ENCODE data around the gene GMEB2.
"Not testable (repeated sequence)": the region's sequence is repeated elsewhere in the genome, so short reads cannot be mapped to it uniquely, and the experiment has no call there.

GMEB2 gene

DNA sequence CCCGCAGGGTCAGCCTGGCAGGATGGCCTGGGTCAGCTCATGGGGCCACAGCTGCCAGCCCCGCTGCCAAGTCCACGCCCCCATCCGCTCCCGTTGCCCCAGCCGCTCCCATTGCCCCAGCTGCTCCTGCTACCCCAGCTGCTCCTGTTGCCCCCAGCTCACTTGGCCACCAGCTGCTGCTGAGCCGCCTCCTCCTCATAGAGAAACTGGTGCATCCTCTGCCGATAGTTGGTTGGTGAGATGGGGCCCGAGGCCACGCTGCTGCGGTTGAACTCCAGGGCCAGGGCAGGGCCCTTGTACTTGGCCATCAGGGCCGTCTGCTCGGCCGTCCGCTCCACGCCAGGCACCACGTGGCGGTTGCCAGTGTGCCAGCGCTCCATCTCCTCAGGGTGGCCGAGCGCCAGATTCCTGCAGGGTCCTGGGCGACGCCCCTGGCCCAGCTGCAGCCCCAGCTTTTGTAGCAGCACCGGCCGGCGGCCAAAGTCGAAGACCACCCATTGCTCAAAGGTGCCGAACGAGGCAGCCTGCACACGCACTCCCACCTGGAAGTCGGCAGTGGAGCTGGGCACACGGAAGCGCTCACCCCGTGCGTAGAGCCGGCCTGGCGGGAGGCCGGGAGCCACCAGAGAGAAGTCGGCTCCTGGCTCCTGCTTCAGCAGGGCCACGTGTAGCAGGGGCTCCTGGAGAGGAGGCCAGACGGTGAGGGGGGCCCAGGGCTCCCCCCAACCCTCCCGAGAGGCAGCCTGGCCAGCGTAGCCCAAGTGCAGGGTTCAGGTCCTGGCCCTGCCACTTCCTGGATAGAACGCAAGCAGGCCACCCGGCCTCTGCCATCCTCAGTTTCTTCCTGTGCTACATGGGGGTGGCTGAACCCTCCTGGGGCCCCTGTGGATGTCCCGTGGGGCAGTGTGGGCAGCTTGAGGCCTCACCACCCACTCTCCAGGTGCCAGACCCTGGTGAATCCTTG, 57.6 kb downstream of the GMEB2 start:
- no peak for DNase-seq

DNA sequence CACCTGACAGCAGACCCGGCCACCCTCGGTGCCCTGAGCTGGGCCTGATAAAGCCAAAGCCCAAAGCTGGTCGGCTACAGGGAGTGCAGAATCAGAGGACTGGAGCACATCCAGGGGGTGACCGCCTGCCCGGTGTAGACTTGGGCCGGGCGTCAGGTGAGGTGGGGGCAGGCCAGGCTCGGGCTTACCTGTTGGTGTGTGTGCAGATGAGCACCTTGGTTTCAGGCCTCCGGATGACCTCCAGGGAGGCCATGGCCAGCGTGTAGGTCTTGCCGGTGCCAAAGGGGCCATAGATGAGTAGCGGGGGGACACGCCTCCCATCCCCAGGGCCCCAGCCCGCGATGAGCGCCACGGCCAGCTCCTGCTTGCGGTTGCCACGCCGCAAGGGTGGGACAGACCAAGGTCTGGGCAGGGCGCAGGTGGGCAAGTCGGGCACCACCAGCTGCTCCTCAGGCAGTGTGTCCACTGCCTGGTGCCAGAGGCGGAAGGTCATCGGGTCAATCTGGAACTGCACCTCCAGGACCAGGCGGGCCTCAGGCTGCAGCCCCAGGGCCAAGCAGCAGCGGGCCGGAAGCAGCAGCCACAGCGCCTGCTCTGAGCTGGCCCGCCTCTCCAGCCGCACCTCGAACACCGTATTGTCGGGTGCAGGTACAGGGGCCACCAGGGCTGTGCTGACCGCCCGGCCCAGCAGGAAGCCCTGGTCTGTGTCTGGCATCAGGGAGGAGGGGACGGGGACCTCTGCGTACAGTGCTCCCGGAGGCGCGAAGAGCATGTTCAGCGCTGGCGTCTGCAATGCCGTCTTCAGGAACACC, 58.5 kb downstream of the GMEB2 start:
- DNase-seq = no peak

DNA sequence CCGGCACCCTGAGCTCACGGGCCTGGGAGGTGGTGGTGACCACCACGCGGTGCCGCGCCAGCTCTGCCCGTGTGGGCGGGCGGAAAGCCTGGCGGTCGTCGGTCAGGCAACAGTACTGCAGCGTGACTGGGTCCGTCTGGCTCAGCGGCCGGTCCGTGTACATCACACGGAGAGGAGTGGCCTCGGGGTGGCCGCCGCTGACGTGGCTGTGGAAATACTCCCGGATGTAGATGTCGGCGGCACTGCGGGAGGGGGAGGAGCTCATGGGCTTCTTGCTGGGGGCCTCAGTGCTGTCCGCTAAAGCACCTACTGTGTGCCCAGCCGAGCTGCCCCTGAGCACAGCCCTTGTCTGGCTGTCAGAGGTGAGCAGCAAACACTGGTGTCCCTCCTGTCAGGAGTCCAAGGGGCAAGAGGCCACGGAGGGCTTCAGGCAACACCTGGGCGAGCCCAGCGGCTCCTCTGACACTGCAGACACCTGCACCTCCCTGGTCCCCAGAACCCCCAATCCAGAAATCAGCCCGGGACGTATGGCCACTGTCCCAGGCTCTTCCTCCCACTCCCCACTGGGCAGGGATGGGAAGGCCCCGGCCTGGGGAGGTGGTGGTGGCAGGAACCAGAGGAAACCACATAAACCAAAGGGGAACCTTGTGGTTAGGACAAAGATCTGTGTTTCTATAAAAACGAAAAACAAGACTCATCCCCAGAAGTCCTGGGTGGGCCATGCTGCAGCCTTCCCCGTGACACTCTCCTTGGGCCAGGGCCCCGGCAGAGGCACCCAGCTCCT, 59.3 kb downstream of the GMEB2 start:
- no peak for DNase-seq

DNA sequence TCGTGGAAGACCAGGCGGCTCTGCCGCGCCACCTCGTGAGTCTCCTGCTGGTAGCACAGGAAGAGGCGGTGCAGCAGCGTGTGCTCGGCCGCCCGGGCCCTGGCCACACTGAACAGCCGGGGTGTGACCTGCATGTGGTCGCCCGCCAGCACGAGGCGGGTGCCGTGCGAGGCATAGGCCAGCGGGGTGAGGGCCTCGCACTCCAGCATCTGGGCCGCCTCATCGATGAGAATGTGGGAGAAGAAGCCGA, 59.8 kb downstream of the GMEB2 start:
- no peak for DNase-seq

DNA sequence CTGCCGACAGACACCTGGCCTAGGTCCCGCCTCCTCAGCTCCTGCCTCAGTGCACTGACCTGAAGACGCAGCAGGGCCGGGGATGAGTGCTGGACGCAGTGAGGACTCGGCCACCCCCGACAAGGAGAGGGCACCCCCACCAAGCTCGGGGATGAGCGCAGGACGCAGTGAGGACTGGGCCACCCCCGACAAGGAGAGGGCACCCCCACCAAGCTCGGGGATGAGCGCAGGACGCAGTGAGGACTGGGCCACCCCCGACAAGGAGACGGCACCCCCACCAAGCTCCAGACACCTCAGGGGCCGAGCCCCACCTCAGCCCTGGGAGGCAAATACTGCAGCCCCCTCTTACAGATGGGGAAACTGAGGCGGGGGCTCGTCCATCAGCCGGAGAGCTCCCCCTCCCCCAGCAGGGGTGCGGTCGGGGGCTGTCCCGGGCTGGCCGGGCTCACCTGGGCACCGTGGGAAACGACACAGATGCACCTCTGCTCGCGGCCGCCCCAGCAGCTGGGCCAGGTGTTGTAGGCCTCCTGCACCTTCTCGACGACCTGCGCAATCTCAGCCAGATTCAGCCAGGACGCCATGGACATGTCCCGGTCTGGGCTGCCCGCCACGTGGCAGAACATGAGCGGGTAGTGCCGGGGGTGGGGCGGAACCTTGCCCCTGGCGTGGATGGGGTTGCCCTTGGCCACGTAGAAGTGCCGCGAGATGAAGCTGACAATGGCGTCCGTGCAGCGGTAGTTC, 60.3 kb downstream of the GMEB2 start:
- DNase-seq = no peak

DNA sequence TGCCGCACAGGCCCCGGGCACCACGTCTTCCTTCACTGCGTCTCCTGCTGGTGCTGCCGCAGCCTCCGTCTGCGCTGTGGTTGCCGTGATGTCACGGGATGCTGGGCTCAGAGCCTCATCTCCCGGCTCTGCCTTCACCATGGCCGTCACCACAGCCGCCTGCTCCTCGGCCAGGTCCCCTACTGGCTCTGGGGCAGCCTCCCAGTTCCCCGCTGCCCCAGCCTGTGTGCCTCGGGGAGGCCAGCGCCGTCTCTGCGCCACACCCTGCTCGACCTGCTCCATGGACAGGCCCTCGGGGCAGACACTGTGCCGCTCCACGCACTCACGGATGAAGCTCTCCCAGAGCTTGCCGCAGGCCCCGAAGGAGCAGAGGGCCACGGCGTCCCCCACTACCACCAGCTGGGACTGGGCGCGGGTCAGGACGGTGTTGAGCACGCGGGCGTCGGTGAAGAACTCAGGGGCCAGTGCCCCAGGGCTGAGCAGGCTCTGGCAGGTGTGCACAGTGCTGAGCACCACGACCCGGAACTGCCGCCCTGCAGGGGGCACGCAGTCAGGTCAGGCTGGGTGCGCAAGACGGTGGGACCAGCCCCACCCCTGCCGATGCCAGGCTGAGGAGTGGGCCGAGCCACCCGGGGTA, 61.1 kb downstream of the GMEB2 start:
- DNase-seq = no peak

DNA sequence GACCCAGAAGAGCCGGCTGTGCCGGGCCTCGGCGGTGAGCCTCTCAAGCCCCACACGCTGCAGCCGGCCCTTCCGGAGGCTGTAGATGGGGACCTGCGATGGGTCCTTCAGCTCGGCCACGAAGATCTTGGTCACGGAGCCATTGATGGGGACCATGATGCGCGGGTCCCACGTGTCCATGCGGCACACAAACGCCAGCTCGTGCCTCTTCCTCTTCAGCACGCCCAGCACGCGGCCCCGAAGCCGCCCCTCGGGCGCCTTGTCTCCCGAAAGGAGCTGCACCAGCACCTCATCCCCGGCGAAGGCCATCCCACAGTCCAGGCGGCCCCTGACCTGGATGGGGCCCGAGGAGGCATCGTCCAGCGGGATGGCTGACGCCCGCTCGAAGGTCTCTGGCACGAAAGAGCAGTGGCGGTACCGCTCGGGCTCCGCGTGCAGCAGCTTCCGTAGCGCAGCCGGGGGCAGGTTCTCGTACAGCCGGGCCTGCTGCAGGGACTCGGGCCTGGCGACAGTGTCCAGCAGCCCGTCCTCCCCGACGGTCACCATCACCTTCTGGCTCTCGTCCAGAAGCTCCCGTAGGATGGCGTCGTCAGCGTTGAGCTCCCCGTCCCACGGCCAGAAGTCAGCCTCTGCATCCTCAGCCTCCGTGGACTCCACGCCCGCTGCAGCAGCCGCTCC, 61.7 kb downstream of the GMEB2 start:
- DNase-seq = no peak

DNA sequence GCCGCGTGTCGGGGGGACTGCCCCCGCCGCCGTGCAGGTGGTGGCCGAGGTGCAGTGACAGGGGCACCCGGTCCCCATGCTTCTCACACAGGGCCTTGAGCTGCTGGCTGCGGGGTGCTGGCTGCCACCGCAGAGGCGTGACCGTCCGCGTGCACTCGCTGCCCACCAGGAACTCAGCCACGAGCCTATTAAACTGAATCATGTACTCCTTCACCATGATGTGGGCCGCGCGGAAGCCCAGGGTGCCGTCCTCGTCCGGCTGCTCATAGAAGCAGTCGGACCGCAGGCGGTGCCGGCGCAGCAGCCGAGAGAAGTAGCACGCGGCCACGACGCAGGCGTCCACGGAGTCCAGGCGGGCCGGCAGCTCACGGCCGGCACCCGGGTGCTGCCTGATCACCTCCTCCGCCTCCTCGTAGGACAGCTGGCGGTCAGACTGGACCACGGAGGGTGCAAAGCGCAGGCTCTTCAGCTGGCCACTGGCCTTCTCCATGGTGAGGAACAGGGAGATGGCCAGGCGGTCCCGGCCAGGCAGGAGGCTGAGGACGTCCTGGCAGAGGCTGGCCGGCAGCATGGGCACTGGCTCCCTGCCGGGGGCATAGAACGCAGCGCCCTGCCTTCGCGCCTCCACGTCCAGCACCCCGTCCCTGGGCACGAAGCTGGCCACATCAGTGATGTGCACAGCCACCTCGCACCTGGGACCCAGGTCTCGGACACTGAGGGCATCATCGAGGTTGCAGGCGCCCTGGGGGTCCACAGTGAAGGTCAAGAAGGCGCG, 62.7 kb downstream of the GMEB2 start:
- no peak for DNase-seq

DNA sequence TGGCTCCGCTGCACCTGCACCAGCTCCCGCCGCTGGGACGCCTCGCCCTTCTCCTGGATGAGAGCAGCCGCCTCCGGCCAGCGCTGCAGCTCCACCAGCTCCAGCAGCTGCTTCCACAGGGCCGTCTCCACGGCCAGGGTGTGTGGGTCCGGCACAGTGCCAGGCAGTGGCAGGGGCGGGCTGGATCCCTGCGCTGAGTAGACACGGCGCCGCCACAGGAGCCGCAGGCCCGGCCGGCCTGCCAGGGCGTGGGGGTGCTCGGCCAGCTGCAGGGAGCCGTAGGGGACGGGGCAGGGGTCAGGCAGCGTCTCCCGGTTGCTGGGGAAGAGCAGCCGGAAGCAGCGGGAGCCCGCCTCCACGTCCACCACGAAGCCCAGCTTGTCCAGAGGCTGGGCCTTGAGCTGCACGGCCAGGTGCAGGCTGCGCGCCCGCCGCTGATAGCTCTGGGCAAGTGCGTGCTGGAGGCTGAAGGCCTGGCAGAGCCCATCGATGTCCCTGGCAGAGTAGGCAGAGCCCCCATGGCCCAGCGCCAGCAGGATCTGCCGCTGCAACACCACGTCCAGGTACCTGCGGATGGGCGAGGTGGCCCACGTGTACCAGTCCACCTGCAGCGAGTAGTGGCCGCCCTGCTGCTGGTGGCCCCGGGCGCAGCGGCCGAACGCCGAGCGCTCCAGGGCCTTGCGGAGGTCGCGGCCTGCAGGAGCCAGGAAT, 63.5 kb downstream of the GMEB2 start:
- DNase-seq = no peak

DNA sequence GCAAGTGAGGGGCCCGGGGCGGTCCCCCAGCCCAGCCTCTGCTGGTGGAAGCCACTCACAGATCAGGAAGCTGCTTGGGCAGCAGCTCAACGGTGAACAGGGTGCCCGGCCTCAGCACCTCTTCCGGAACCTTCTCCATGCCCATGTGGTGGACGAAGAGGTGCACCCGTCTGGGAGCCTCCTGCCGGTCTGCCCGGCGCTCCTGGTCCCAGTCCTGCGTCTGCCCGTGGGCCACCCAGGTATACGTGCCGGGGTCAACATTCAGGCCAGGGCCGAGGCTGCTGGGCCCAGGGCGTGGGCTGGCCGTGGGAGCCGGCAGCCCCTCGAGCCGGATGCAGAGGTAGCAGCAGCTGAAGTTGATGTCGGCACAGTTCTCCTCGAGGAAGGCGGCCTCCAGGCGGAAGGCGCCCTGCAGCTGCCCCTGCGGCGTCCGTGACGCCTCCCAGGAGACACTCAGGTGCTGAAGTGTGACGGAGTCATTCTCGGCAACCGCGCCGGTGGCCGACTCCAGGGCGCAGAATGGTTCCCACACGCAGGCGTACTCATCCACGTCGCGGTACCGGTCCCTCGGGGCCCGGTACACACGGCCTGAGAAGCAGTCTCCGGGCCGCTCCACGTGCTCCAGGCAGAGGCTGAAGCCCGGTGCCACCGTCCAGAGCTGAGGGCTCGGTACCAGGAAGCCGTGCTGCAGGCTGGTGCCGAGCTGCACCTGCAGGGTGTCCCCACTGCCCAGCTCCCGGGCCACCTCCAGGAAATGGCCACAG, 64.3 kb downstream of the GMEB2 start:
- DNase-seq = no peak

DNA sequence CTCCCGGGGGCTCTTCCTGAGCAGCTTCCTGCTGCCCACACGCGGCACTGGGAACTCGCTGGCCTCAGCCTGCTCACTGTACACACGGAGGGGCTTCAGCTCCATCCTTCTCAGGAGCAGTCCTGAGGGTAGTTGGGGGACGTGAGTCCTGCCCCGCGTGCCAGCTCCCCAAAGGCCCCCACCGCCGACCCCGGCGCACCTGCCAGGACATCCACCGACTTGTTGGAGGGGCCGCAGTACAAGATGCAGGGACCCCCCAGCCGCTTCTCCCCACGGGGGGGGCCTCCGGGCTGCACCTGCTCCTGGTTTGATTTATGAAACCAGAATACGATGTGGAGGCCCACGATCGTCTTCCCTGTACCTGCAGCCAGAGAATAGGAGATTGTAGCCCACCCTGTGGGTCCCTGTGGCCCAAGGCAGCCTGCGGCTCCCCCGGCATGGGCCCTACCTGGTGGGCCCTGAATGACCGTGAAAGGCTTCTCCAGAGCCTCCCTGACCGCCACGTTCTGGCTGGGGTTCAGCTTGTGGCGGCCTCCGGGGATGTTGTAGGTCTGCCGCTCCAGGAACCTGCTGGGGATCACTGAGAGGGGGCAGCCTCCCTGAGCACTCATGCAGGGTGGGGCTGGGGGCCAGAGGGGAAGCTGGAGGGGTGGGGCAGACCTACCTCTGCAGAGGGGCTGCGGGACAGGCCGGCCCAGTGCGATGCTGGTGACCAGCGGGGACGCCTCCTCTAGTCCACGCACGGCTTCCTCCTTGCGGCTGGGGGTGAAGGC, 65.1 kb downstream of the GMEB2 start:
- DNase-seq = no peak

DNA sequence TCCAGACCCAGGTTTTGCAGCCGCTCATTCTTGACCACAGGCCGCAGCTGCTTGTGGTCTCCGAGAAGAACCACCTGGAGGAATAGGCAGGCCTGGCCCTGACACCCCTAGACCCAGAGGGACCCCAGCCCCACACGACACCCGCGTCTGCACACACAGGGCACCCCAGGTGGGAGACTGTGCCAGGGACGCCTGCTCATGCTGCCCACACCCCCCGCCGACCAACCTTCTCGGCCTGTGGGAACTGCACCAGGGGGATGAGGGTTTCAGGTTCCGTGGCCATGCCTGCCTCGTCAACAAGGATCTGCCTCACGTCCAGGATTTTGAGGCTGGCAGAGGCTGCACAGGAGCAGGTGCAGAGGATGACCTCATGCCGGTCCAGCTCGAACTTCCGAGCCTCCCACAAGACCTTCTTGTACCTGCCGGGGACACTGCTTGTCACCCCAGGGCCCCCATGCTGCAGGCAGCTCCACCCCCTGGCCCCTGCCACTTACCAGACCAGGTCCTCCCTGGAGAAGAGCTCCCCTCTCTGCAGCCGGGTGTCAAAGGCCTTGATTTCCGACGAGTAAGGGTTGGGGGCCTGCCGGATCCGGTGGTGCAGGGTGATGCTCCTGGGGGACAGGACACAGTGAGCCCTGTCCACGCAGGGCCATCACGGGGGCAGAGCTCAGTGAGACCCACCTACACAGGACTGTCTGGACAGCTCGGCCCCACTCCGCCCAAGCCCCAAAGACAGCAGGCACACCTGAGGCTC, 65.9 kb downstream of the GMEB2 start:
- no peak for DNase-seq

DNA sequence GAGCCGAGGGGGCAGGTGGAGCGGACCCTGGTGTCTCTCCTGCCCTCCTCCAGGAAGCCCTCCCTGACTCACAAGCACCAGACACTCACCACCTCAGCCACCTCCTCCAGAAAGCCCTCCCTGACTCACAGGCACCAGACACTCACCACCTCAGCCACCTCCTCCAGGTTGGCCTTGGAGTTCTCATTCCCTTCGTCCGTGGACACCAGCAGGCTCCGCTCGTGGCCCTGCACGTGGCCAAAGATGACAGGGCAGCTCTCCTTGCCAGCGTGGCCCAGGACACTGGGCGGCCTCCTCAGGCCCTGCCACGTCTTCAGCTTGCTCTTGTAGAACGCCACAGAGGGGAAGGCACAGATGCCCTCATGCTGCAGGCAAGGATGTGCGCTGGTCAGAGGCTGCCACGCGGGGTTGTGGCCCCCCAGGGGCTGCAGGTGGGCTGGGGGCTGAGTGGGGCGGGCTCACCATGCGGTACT, 66.5 kb downstream of the GMEB2 start:
- DNase-seq = no peak

DNA sequence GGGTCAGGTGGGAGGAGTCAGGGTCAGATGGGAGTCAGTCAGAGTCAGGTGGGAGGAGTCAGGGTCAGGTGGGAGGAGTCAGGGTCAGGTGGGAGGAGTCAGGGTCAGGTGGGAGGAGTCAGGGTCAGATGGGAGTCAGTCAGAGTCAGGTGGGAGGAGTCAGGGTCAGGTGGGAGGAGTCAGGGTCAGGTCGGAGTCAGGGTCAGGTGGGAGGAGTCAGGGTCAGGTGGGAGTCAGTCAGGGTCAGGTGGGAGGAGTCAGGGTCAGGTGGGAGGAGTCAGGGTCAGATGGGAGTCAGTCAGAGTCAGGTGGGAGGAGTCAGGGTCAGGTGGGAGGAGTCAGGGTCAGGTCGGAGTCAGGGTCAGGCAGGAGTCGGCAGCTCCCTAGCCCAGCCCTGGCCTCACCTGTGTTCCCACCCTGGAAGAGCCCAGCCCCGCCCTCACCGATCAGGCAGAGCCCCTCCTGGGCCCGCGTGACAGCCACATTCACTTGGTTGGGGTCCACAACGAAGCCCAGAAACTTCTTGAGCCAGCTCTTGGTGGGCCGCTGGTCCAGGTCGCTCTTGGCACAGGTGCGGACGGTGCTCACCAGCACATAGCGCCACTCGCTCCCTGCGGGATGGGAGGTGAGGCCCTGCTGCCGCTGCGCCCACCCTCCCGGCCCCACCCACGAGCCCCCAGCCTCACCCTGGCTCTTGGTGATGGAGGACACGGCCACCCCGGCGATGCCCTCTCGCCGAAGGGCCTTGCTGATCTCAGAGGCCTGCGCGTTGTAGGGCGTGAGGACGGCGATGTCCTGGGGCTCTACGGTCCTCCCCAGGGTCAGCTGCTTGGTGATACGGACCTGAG, 67.2 kb downstream of the GMEB2 start:
- DNase-seq = not testable (repeated sequence)

DNA sequence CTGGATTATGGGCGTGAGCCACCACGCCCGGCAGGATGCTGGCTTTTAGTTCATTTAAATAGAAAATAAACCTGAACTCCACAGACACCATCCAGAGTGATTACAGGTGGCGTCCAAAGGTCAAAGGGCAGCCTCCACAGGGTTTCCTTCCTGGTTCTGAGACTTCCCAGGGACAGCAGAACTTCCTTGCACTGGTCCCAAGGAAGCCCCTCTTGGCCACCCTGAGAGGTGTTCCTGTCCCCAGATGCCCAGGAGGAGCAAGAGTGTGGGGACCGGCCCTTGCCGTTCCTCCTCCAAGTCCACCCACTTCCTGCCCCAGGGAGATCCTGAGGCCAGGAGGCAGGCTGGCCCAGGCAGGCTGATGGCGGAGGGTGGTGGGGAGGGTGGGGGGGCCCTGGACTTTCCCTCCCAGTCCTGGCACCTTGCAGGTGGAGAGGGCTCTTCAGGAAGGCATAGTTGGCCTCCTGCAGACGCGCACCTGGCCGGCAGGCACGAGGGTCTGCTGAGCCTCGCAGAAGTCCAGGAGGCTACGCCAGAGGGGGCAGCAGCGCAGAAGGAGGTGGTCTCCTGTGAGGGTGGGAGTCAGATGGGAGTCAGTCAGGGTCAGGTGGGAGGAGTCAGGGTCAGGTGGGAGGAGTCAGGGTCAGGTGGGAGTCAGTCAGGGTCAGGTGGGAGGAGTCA, 68.0 kb downstream of the GMEB2 start:
- DNase-seq = no peak

DNA sequence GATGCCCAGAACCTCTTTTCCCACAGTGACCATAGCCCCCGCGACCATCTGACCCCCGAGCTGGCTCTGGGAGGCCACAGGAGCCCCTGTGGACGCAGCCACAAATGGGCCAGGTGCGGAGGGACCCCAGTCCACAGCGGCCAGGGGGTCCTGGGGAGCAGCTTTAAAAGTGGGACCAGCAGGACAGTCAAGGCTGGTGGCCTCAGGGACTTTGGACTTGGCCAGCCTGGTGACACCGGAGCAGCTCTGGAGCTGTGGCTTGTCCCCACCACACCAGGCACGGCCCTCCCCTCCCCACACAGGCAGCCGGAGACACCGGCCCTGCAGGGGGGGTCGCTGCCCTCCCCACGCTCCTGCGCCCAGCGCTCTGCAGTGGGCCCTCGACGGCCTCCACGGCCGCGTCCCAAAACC, 69.4 kb downstream of the GMEB2 start:
- no peak for DNase-seq

All from effector CD4-positive, alpha-beta T cell (primary cell).